H1 (cell line): ENCODE measurements around the gene TTC38. TPM values are rescaled to one million over a fixed set of nuclear protein-coding genes. Genes with fewer than 3 reads are reported as not detected.

Experiments
- CTCF ChIA-PET: fragments of 300-600 bp; sonication (Branson Sonifier 250); formaldehyde crosslinking; loops from one replicate; lab custom pipeline; 2021; ENCODE audit not compliant: partially characterized antibody; lab: Charles Lee
- POLR2A ChIA-PET: fragments of 300-600 bp; sonication (Branson Sonifier 250); formaldehyde crosslinking; loops from one replicate; lab custom pipeline; 2021; ENCODE audit warnings: inconsistent platforms; ENCODE audit not compliant: partially characterized antibody; lab: Charles Lee
- DNase-seq, 2 experiments: peaks; one replicate each; pipeline versions ENCODE4 v3.0.0 to v3.0.0-alpha.2; 2010 to 2022; ENCODE audit warnings: low spot score in 2 of 2, low read depth in 1 of 2, mixed read lengths in 1 of 2
- FAIRE-seq: peaks from 2 replicates; lab custom pipeline; 2011; peaks lifted over from hg19 to GRCh38; lab: Jason Lieb, UNC
- H2AFZ ChIP-seq: 2 replicates; pipeline ENCODE4 v1.8.1; 2012; ENCODE audit warnings: low read length, inconsistent platforms
- H2AK5ac ChIP-seq: 2 replicates; pipeline ENCODE4 v1.6.1; 2013; ENCODE audit warnings: low read depth, low read length
- H2BK120ac ChIP-seq: replicated peaks from 2 replicates; pipeline ENCODE3; 2013; ENCODE audit warnings: low read depth, low read length, inconsistent platforms
- H2BK12ac ChIP-seq: 2 replicates; pipeline ENCODE4 v1.6.1; 2013; ENCODE audit warnings: low read depth, low read length
- H2BK15ac ChIP-seq: 2 replicates; pipeline ENCODE4 v1.6.1; 2013; ENCODE audit warnings: low read length
- H2BK20ac ChIP-seq: 2 replicates; pipeline ENCODE4 v1.6.1; 2013; ENCODE audit warnings: low read length
- H2BK5ac ChIP-seq: 2 replicates; pipeline ENCODE4 v1.6.1; 2013; ENCODE audit warnings: low read depth, low read length
- H3K14ac ChIP-seq: 2 replicates; pipeline ENCODE4 v1.6.1; 2013; ENCODE audit warnings: inconsistent platforms; ENCODE audit not compliant: insufficient read length
- H3K18ac ChIP-seq: 2 replicates; pipeline ENCODE4 v1.6.1; 2013; ENCODE audit warnings: low read length; ENCODE audit errors: extremely low read depth
- H3K23ac ChIP-seq: 2 replicates; pipeline ENCODE4 v1.6.1; 2013; ENCODE audit warnings: inconsistent platforms; ENCODE audit not compliant: insufficient read length
- H3K23me2 ChIP-seq: 2 replicates; pipeline ENCODE4 v1.6.1; 2013; ENCODE audit warnings: low read depth, low read length
- H3K27ac ChIP-seq: 2 replicates; pipeline ENCODE4 v1.6.1; 2011; ENCODE audit warnings: low read depth, low read length, inconsistent platforms
- H3K27me3 ChIP-seq, 4 experiments: replicated peaks in 1 of 4; 1 replicate in 1 of 4; 2 replicates in 3 of 4; pipeline versions ENCODE4 v1.6.1 to v1.8.1; 2011 to 2013; ENCODE audit warnings: low read length in 3 of 4, mild to moderate bottlenecking in 3 of 4, inconsistent platforms in 2 of 4, mixed read lengths in 2 of 4, moderate library complexity in 1 of 4; ENCODE audit not compliant: control insufficient read depth in 3 of 4, insufficient read depth in 3 of 4; ENCODE audit errors: extremely low read depth in 1 of 4
- H3K36me3 ChIP-seq, 4 experiments: 2 replicates each; pipeline versions ENCODE4 v1.6.1 to v1.8.1; 2011 to 2013; ENCODE audit warnings: mild to moderate bottlenecking in 4 of 4, low read length in 3 of 4, moderate library complexity in 2 of 4, control low read depth in 1 of 4, inconsistent platforms in 1 of 4; ENCODE audit not compliant: insufficient read depth in 4 of 4, control insufficient read depth in 2 of 4
- H3K4ac ChIP-seq: replicated peaks from 2 replicates; pipeline ENCODE3; 2013; ENCODE audit warnings: low read length, low read depth, mixed read lengths, inconsistent platforms; ENCODE audit not compliant: insufficient read length
- H3K4me1 ChIP-seq, 4 experiments: replicated peaks in 1 of 4; 1 replicate in 1 of 4; 2 replicates in 3 of 4; pipeline versions ENCODE4 v1.6.1 to v1.8.1; 2011 to 2013; ENCODE audit warnings: low read length in 3 of 4, inconsistent platforms in 2 of 4, mixed read lengths in 1 of 4; ENCODE audit not compliant: insufficient read depth in 4 of 4, control insufficient read depth in 3 of 4
- H3K4me2 ChIP-seq, 2 experiments: 2 replicates each; pipeline versions ENCODE4 v1.6.1 to v1.8.1; 2011 to 2013; ENCODE audit warnings: low read depth in 2 of 2, low read length in 2 of 2, control low read depth in 1 of 2, inconsistent platforms in 1 of 2, mild to moderate bottlenecking in 1 of 2; ENCODE audit not compliant: insufficient read depth in 1 of 2
- H3K4me3 ChIP-seq, 4 experiments: fragments of 200-600, 300-600 bp in 1 of 4; sonication (generic), shearing (Covaris generic), sonication (Bioruptor Twin) in 1 of 4; 2 replicates each; pipeline versions ENCODE4 v1.5.1 to v1.8.1; 2011 to 2016; ENCODE audit warnings: low read length in 4 of 4, low read depth in 3 of 4, control low read depth in 2 of 4, inconsistent platforms in 2 of 4, mild to moderate bottlenecking in 2 of 4, mixed read lengths in 1 of 4, moderate library complexity in 1 of 4; ENCODE audit not compliant: insufficient read depth in 2 of 4; ENCODE audit errors: extremely low read depth in 1 of 4
- H3K56ac ChIP-seq: replicated peaks from 2 replicates; pipeline ENCODE3; 2013; ENCODE audit warnings: low read depth, mild to moderate bottlenecking, mixed read lengths, low read length, inconsistent platforms; ENCODE audit not compliant: insufficient read length
- H3K79me1 ChIP-seq: 2 replicates; pipeline ENCODE4 v1.6.1; 2013; ENCODE audit warnings: low read depth, low read length, control low read depth
- H3K79me2 ChIP-seq, 2 experiments: 2 replicates each; pipeline versions ENCODE4 v1.6.1 to v1.8.1; 2012 to 2013; ENCODE audit warnings: low read length in 2 of 2, mild to moderate bottlenecking in 2 of 2, inconsistent platforms in 1 of 2; ENCODE audit not compliant: insufficient read depth in 2 of 2, control insufficient read depth in 1 of 2
- H3K9ac ChIP-seq, 4 experiments: replicated peaks in 1 of 4; 1 replicate in 1 of 4; 2 replicates in 3 of 4; pipeline versions ENCODE4 v1.6.1 to v1.8.1; 2011 to 2013; ENCODE audit warnings: low read depth in 3 of 4, low read length in 3 of 4, control low read depth in 2 of 4, mild to moderate bottlenecking in 2 of 4, moderate library complexity in 2 of 4, inconsistent platforms in 1 of 4; ENCODE audit errors: extremely low read depth in 1 of 4
- H3K9me3 ChIP-seq, 2 experiments: 2 replicates each; pipeline versions ENCODE4 v1.6.1 to v1.8.1; 2012 to 2013; ENCODE audit warnings: mild to moderate bottlenecking in 2 of 2, moderate library complexity in 2 of 2, control low read depth in 1 of 2, inconsistent platforms in 1 of 2, low read depth in 1 of 2, low read length in 1 of 2, mixed read lengths in 1 of 2; ENCODE audit not compliant: insufficient read depth in 2 of 2
- H4K20me1 ChIP-seq, 2 experiments: replicated peaks in 1 of 2; 2 replicates each; pipeline versions ENCODE3 to v1.8.1; 2011 to 2013; ENCODE audit warnings: inconsistent platforms in 2 of 2, low read length in 2 of 2, mild to moderate bottlenecking in 1 of 2; ENCODE audit not compliant: insufficient read depth in 2 of 2, control insufficient read depth in 1 of 2
- H4K5ac ChIP-seq: 2 replicates; pipeline ENCODE4 v1.6.1; 2013; ENCODE audit warnings: low read length, low read depth, mixed read lengths, inconsistent platforms; ENCODE audit not compliant: insufficient read length
- H4K8ac ChIP-seq: 2 replicates; pipeline ENCODE4 v1.8.0; 2013; ENCODE audit warnings: mild to moderate bottlenecking, moderate library complexity, low read length, inconsistent platforms; ENCODE audit not compliant: insufficient read depth; ENCODE audit errors: extremely low read depth
- H4K91ac ChIP-seq: replicated peaks from 2 replicates; pipeline ENCODE3; 2013; ENCODE audit warnings: low read length, mixed read lengths, inconsistent platforms; ENCODE audit not compliant: insufficient read length
- BACH1 ChIP-seq: IDR thresholded peaks from 2 replicates; pipeline ENCODE4 v1.6.1; 2012; ENCODE audit warnings: low read length, improper control_type of control experiment
- CBX5 ChIP-seq: fragments of 300-800, 300-1000 bp; sonication (generic); IDR thresholded peaks from 2 replicates; pipeline ENCODE4 v1.7.1; 2016; ENCODE audit warnings: antibody characterized with exemption, low read length, low read depth
- CEBPB ChIP-seq: IDR thresholded peaks from 2 replicates; pipeline ENCODE4 v1.6.1; 2012; ENCODE audit warnings: low read depth, low read length
- CHD1 ChIP-seq: IDR thresholded peaks from 2 replicates; pipeline ENCODE4 v1.6.1; 2012; ENCODE audit warnings: low read depth, low read length, improper control_type of control experiment
- CREB1 ChIP-seq: IDR thresholded peaks from 2 replicates; pipeline ENCODE4 v1.6.1; 2012; ENCODE audit warnings: inconsistent platforms
- GTF2F1 ChIP-seq: IDR thresholded peaks from 2 replicates; pipeline ENCODE4 v1.6.1; 2012; ENCODE audit warnings: low read depth, low read length, improper control_type of control experiment, borderline replicate concordance
- MAFK ChIP-seq: IDR thresholded peaks from 2 replicates; pipeline ENCODE4 v1.6.1; 2012; ENCODE audit warnings: low read depth, mild to moderate bottlenecking, improper control_type of control experiment, low read length
- PHF8 ChIP-seq: fragments of 200-600 bp; sonication (generic); conservative IDR thresholded peaks from 2 replicates; pipeline ENCODE4 v1.7.1; 2012; ENCODE audit warnings: low read depth, mild to moderate bottlenecking, inconsistent platforms, low read length, moderate library complexity
- POLR2A ChIP-seq, 2 experiments: IDR thresholded peaks; 1 replicate in 1 of 2; 2 replicates in 1 of 2; pipeline ENCODE4 v1.6.1; 2011; ENCODE audit warnings: low read depth in 2 of 2, low read length in 2 of 2, mild to moderate bottlenecking in 2 of 2; ENCODE audit errors: control extremely low read depth in 1 of 2
- POU5F1 ChIP-seq: IDR thresholded peaks from 2 replicates; pipeline ENCODE4 v1.6.1; 2011; ENCODE audit warnings: low read depth, mild to moderate bottlenecking, low read length, moderate library complexity
- RBBP5 ChIP-seq: IDR thresholded peaks from 2 replicates; pipeline ENCODE4 v1.7.1; 2012; ENCODE audit warnings: low read depth, mild to moderate bottlenecking, inconsistent platforms, low read length, moderate library complexity, borderline replicate concordance
- SP1 ChIP-seq: IDR thresholded peaks from 2 replicates; pipeline ENCODE4 v1.6.1; 2011; ENCODE audit warnings: low read depth, low read length
- SP4 ChIP-seq: IDR thresholded peaks from 2 replicates; pipeline ENCODE4 v1.6.1; 2012; ENCODE audit warnings: low read length, inconsistent platforms
- SRF ChIP-seq: IDR thresholded peaks from 2 replicates; pipeline ENCODE4 v1.6.1; 2011; ENCODE audit warnings: mild to moderate bottlenecking, low read depth, low read length, moderate library complexity
- WGBS, 2 experiments: shearing (Covaris generic) in 1 of 2; methylation state at CpG; one replicate each; pipeline versions ENCODE4 v1.1.6 to v1.1.7; 2013 to 2015; ENCODE audit warnings: low lambda C conversion rate in 2 of 2, mixed read lengths in 2 of 2, inconsistent platforms in 1 of 2, low coverage in 1 of 2, missing lambda C conversion rate in 1 of 2; ENCODE audit not compliant: insufficient replicate concordance in 2 of 2, insufficient coverage in 1 of 2, insufficient read length in 1 of 2; ENCODE audit errors: extremely low coverage in 1 of 2, missing lambda C conversion rate in 1 of 2; 5-methylcytosine and 5-hydroxymethylcytosine counted together
- polyA plus RNA-seq, 7 experiments: library from polyadenylated mRNA; depleted of rRNA in 3 of 7; stranded (reverse) in 5 of 7; unstranded in 2 of 7; fragments of >200 nt in 5 of 7; fragments of 200-250 nt in 2 of 7; gene quantifications; 1 replicate in 5 of 7; 2 replicates in 1 of 7; 4 replicates in 1 of 7; pipeline versions ENCODE4 v1.2.1 to v1.2.3, GENCODE V29; 2011 to 2013; ENCODE audit warnings: missing spikeins in 2 of 7, mixed read lengths in 2 of 7
- total RNA-seq: library from RNA; stranded (reverse); fragmentation: NEBNext Ultra II Directional; extraction: Animal tissue kit (Norgen Biotek cat#: 25700); gene quantifications from 2 replicates; pipeline ENCODE4 v1.2.1, GENCODE V29; 2021
- TF ChIP-seq, protein P1 (sequence below): IDR thresholded peaks from 2 replicates; pipeline ENCODE4 v1.6.1; 2011; ENCODE audit warnings: low read length, improper control_type of control experiment

TTC38 gene
- total and polyA plus RNA-seq, 2 of the 8 experiments (the other 6 are each of a cell fraction or from before 2014, with no cell fraction given), result 25.3 to 34.8 TPM

DNA sequence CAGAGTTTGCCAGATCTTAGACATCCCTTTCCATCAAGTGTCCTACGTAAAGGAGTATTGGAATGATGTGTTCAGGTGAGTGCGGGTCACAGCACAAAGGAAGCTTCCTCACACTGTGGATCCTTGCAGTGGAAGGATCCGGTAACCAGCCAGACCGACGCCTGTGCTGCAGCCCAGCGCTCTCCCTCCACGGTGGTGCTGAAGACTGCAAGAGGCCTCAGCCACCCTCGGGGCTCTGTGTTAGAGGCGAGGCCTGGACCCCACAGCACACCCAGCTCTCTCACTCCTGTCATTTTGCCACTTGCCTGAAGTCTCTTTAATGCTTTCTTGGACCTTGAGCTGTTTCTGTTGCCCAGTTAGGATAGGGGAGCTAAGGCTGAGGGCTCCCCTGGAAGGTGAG is 70.1 kb downstream of the TTC38 start:
- Histone ChIP-seq H3K4me1 (peaks cover 0 to 4% (median 3%) of the 10 kb centered on the region in 4 experiments; a peak in 3 of 7 replicates), H3K4me2 (no peak overlapping the region; a peak in 1 of 4 replicates), H4K20me1 (peaks cover 7 to 11% of the 10 kb centered on the region in 2 experiments), H3K4me3 (no peak overlapping the region), H3K9ac (no peak overlapping the region), H3K23me2 (0 out of 2 replicates have a peak, but pooled peaks cover 2% of the 10 kb centered on the region), H2AK5ac (no peak overlapping the region), H3K18ac (no peak overlapping the region), H4K91ac (no peak overlapping the region)
- POLR2A ChIA-PET, result interaction anchor here (1.1 to 2.0 kb wide), 3 partner anchors 13 to 195 kb away, joined by 3 to 6 read pairs (median 3); no protein-coding TSS in a partner anchor
- no peak for DNase-seq
- TF ChIP-seq POU5F1 (no peak), SP1 (no peak), PHF8 (no peak), SRF (no peak), RBBP5 (no peak), SP4 (no peak), CREB1 (no peak), POLR2A (IDR thresholded peaks at IDR 0.05; ENCODE audit: control extremely low read depth in 1 of 2, low read depth in 2 of 2, low read length in 2 of 2) (no peak), CBX5 (no peak), GTF2F1 (no peak), CEBPB (no peak), CHD1 (no peak), BACH1 (no peak), MAFK (no peak)
- TF ChIP-seq, protein P1, sequence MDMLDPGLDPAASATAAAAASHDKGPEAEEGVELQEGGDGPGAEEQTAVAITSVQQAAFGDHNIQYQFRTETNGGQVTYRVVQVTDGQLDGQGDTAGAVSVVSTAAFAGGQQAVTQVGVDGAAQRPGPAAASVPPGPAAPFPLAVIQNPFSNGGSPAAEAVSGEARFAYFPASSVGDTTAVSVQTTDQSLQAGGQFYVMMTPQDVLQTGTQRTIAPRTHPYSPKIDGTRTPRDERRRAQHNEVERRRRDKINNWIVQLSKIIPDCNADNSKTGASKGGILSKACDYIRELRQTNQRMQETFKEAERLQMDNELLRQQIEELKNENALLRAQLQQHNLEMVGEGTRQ, result no peak
- TF ChIP-seq, all 59 proteins: peak for 0
- FAIRE-seq, result no peak
- Histone ChIP-seq H3K4ac (no peak overlapping the region), H2BK15ac (no peak overlapping the region), H2BK20ac (no peak overlapping the region), H3K79me1 (peaks cover 12% of the 10 kb centered on the region), H3K79me2 (peaks cover 9 to 35% of the 10 kb centered on the region in 2 experiments), H2AFZ (no peak overlapping the region), H2BK12ac (no peak overlapping the region), H4K8ac (no peak overlapping the region), H2BK5ac (no peak overlapping the region), H3K27me3 (no peaks in the 10 kb centered on the region), H3K27ac (no peak overlapping the region), H3K14ac (no peak overlapping the region), H4K5ac (no peak overlapping the region), H3K23ac (no peak overlapping the region), H3K56ac (no peak overlapping the region), H3K9me3 (no peaks in the 10 kb centered on the region), H2BK120ac (no peak overlapping the region), H3K36me3 (peaks cover 13 to 43% (median 29%) of the 10 kb centered on the region in 4 experiments)
- CTCF ChIA-PET, result no interaction called here
- WGBS, 2 experiments, result 90% methylated on average over 9 of the region's 9 CpGs; no CpG with 5 or more reads in 1 of the 2 experiments
